Measurements from ENCODE around the gene EXOC1L. TPM values are rescaled to one million over a fixed set of nuclear protein-coding genes. Genes with fewer than 3 reads are reported as not detected.

EXOC1L gene
- polyA plus RNA-seq, 1 donor (not counting 4 experiments of a cell fraction or from before 2014, with no cell fraction given): not detected

DNA sequence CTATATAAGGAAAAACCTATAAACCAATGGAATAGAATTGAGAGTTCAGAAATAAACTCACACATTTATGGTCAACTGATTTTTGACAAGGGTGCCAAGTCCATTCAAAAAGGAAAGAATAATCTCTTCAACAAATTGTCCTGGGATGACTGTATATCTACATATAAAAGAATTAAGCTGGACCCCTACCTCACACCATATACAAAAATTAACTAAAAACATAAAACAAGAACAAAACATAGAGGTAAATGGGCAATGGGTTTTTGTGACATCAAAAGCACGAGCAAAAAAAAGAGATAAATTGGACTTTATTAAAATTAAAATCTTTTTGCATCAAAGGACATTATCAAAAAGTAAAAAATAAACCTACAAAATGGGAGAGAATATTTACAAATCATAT lies 18.3 kb downstream of the EXOC1L start:
- no peak for DNase-seq (ENCODE audit: low read depth, low spot score)
- no peaks in the 10 kb centered on the region for H3K9me1 ChIP-seq (ENCODE audit: control insufficient read depth, extremely low read depth, insufficient read depth, low read length)
- H3K4me1 ChIP-seq (ENCODE audit: control insufficient read depth, extremely low read depth, insufficient read depth, low read length): peaks cover 4% of the 10 kb centered on the region
- no peak for TF ChIP-seq EZH2 (IDR thresholded peaks at IDR 0.05; ENCODE audit: low read length)
- TF ChIP-seq, protein P1, sequence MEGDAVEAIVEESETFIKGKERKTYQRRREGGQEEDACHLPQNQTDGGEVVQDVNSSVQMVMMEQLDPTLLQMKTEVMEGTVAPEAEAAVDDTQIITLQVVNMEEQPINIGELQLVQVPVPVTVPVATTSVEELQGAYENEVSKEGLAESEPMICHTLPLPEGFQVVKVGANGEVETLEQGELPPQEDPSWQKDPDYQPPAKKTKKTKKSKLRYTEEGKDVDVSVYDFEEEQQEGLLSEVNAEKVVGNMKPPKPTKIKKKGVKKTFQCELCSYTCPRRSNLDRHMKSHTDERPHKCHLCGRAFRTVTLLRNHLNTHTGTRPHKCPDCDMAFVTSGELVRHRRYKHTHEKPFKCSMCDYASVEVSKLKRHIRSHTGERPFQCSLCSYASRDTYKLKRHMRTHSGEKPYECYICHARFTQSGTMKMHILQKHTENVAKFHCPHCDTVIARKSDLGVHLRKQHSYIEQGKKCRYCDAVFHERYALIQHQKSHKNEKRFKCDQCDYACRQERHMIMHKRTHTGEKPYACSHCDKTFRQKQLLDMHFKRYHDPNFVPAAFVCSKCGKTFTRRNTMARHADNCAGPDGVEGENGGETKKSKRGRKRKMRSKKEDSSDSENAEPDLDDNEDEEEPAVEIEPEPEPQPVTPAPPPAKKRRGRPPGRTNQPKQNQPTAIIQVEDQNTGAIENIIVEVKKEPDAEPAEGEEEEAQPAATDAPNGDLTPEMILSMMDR (optimal IDR thresholded peaks at IDR 0.05 in 1 of 3, IDR thresholded peaks at IDR 0.05 in 1 of 3, conservative IDR thresholded peaks at IDR 0.05 in 1 of 3; ENCODE audit: extremely low read depth in 1 of 3, insufficient read depth in 2 of 3, low read length in 3 of 3): no peak
- no peak overlapping the region for H2AFZ ChIP-seq (ENCODE audit: control insufficient read depth, low read length)
- H3K79me2 ChIP-seq (ENCODE audit: control insufficient read depth, insufficient read depth, low read length): no peaks in the 10 kb centered on the region
- H3K9ac ChIP-seq (ENCODE audit: control insufficient read depth, extremely low read depth, insufficient read depth, low read length): no peak overlapping the region
- H4K20me1 ChIP-seq (ENCODE audit: control insufficient read depth, extremely low read depth, insufficient read depth, low read length): no peaks in the 10 kb centered on the region
- FAIRE-seq: no peak
- H3K4me3 ChIP-seq (ENCODE audit: control insufficient read depth in 2 of 3, extremely low read depth in 1 of 3, insufficient read depth in 2 of 3, low read depth in 1 of 3, low read length in 3 of 3): no peak overlapping the region
- no peaks in the 10 kb centered on the region for H3K36me3 ChIP-seq (ENCODE audit: control insufficient read depth in 2 of 2, extremely low read depth in 1 of 2, insufficient read depth in 2 of 2, low read length in 2 of 2)
- no peak overlapping the region for H3K4me2 ChIP-seq (ENCODE audit: control insufficient read depth, extremely low read depth, insufficient read depth, low read depth, low read length)
- no peaks in the 10 kb centered on the region for H3K9me3 ChIP-seq (ENCODE audit: control insufficient read depth, low read depth, low read length)
- H3K27ac ChIP-seq (ENCODE audit: control insufficient read depth, insufficient read depth, low read length): no peak overlapping the region
- dilution Hi-C loops (cut with MboI; ENCODE audit: extremely low pct_ligation_motif_present, low sequenced_read_pairs): no loop called here
- H3K27me3 ChIP-seq (ENCODE audit: control insufficient read depth, extremely low read depth, insufficient read depth, low read length): no peaks in the 10 kb centered on the region

DNA sequence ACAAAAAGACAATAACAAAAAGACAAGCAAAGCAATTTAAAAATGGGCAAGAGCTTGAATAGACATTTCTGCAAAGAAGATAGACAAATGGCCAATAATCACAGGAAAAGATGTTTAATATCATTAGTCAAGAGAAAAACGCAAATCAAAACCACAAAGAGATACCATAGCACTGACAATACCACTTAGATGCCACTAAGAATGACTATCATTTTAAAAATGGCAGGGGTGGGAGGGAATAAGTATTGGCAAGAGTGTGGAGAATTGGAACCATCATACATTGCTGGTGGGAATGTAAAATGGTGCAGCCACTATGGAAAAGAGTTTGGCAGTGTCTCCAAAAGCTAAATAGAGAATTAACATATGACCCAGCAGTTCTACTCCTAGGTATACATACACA lies 18.8 kb downstream of the EXOC1L start:
- DNase-seq (ENCODE audit: low read depth, low spot score) (no peak), FAIRE-seq (no peak)
- H4K20me1 ChIP-seq (ENCODE audit: control insufficient read depth, extremely low read depth, insufficient read depth, low read length): no peaks in the 10 kb centered on the region
- H3K36me3 ChIP-seq (ENCODE audit: control insufficient read depth in 2 of 2, extremely low read depth in 1 of 2, insufficient read depth in 2 of 2, low read length in 2 of 2): no peaks in the 10 kb centered on the region
- H3K9ac ChIP-seq (ENCODE audit: control insufficient read depth, extremely low read depth, insufficient read depth, low read length): no peak overlapping the region
- peak overlapping the region; percentile 40 for H2AFZ ChIP-seq (ENCODE audit: control insufficient read depth, low read length)
- H3K79me2 ChIP-seq (ENCODE audit: control insufficient read depth, insufficient read depth, low read length): no peaks in the 10 kb centered on the region
- no peak overlapping the region for H3K4me2 ChIP-seq (ENCODE audit: control insufficient read depth, extremely low read depth, insufficient read depth, low read depth, low read length)
- peaks cover 4% of the 10 kb centered on the region for H3K4me1 ChIP-seq (ENCODE audit: control insufficient read depth, extremely low read depth, insufficient read depth, low read length)
- H3K9me1 ChIP-seq (ENCODE audit: control insufficient read depth, extremely low read depth, insufficient read depth, low read length): no peaks in the 10 kb centered on the region
- H3K27ac ChIP-seq (ENCODE audit: control insufficient read depth, insufficient read depth, low read length): no peak overlapping the region
- dilution Hi-C loops (cut with MboI; ENCODE audit: extremely low pct_ligation_motif_present, low sequenced_read_pairs): no loop called here
- H3K9me3 ChIP-seq (ENCODE audit: control insufficient read depth, low read depth, low read length): no peaks in the 10 kb centered on the region
- no peak overlapping the region for H3K4me3 ChIP-seq (ENCODE audit: control insufficient read depth in 2 of 3, extremely low read depth in 1 of 3, insufficient read depth in 2 of 3, low read depth in 1 of 3, low read length in 3 of 3)
- no peaks in the 10 kb centered on the region for H3K27me3 ChIP-seq (ENCODE audit: control insufficient read depth, extremely low read depth, insufficient read depth, low read length)
- TF ChIP-seq, protein P1 (optimal IDR thresholded peaks at IDR 0.05 in 1 of 3, IDR thresholded peaks at IDR 0.05 in 1 of 3, conservative IDR thresholded peaks at IDR 0.05 in 1 of 3; ENCODE audit: extremely low read depth in 1 of 3, insufficient read depth in 2 of 3, low read length in 3 of 3): no peak
- TF ChIP-seq EZH2 (IDR thresholded peaks at IDR 0.05; ENCODE audit: low read length): no peak

Measured in keratinocyte (primary cell).